Measurements from ENCODE around the gene RACK1. TPM values are rescaled to one million over a fixed set of nuclear protein-coding genes. Genes with fewer than 3 reads are reported as not detected.

RACK1 gene
- polyA plus RNA-seq, 1 of the 3 experiments (the other 2 are of a cell fraction), result 4,715 TPM

GRCh38 chr5:181246276-181247049, 2.8 kb upstream of the RACK1 start (continued):
- TF ChIP-seq, protein P1, sequence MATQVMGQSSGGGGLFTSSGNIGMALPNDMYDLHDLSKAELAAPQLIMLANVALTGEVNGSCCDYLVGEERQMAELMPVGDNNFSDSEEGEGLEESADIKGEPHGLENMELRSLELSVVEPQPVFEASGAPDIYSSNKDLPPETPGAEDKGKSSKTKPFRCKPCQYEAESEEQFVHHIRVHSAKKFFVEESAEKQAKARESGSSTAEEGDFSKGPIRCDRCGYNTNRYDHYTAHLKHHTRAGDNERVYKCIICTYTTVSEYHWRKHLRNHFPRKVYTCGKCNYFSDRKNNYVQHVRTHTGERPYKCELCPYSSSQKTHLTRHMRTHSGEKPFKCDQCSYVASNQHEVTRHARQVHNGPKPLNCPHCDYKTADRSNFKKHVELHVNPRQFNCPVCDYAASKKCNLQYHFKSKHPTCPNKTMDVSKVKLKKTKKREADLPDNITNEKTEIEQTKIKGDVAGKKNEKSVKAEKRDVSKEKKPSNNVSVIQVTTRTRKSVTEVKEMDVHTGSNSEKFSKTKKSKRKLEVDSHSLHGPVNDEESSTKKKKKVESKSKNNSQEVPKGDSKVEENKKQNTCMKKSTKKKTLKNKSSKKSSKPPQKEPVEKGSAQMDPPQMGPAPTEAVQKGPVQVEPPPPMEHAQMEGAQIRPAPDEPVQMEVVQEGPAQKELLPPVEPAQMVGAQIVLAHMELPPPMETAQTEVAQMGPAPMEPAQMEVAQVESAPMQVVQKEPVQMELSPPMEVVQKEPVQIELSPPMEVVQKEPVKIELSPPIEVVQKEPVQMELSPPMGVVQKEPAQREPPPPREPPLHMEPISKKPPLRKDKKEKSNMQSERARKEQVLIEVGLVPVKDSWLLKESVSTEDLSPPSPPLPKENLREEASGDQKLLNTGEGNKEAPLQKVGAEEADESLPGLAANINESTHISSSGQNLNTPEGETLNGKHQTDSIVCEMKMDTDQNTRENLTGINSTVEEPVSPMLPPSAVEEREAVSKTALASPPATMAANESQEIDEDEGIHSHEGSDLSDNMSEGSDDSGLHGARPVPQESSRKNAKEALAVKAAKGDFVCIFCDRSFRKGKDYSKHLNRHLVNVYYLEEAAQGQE (IDR thresholded peaks at IDR 0.05; ENCODE audit: low read depth, low read length), result 0 out of 2 replicates have a peak, but pooled peaks have one; percentile 6
- 0 out of 4 replicates have a peak, but pooled peaks of 1 of the 2 experiments have one; percentile 35 for TF ChIP-seq EP300 (IDR thresholded peaks at IDR 0.05; ENCODE audit: borderline replicate concordance in 1 of 2, low read depth in 1 of 2, low read length in 1 of 2)

GRCh38 chr5:181245427-181246275, 1.9 kb upstream of the RACK1 start:
- H3K27me3 ChIP-seq (ENCODE audit: insufficient read depth), result no peaks in the 10 kb centered on the region
- DNase-seq, result peak; percentile 33
- H3K4me1 ChIP-seq (ENCODE audit: control insufficient read depth in 1 of 2, insufficient read depth in 2 of 2, low read depth in 1 of 2, low read length in 1 of 2), result peaks cover 22 to 35% of the 10 kb centered on the region in 2 experiments; a peak in 3 of 4 replicates
- peak overlapping the region; percentile 64 for H2AFZ ChIP-seq (ENCODE audit: low read depth)
- no peaks in the 10 kb centered on the region for H3K9me3 ChIP-seq
- TF ChIP-seq NRF1 (IDR thresholded peaks at IDR 0.05; ENCODE audit: low read depth, low read length) (no peak), EZH2phosphoT487 (IDR thresholded peaks at IDR 0.05; ENCODE audit: borderline replicate concordance, low read depth) (no peak), ELF1 (IDR thresholded peaks at IDR 0.05) (no peak), JUND (IDR thresholded peaks at IDR 0.05) (no peak), EP300 (IDR thresholded peaks at IDR 0.05; ENCODE audit: borderline replicate concordance in 1 of 2, low read depth in 1 of 2, low read length in 1 of 2) (no peak), FOSL2 (IDR thresholded peaks at IDR 0.05; ENCODE audit: borderline replicate concordance, low read depth) (no peak), RFX5 (IDR thresholded peaks at IDR 0.05; ENCODE audit: low read length) (no peak), SIN3A (IDR thresholded peaks at IDR 0.05; ENCODE audit: borderline replicate concordance, low read depth, low read length) (no peak), CHD2 (IDR thresholded peaks at IDR 0.05; ENCODE audit: low read length, partially characterized antibody) (no peak)
- TF ChIP-seq, protein P2, sequence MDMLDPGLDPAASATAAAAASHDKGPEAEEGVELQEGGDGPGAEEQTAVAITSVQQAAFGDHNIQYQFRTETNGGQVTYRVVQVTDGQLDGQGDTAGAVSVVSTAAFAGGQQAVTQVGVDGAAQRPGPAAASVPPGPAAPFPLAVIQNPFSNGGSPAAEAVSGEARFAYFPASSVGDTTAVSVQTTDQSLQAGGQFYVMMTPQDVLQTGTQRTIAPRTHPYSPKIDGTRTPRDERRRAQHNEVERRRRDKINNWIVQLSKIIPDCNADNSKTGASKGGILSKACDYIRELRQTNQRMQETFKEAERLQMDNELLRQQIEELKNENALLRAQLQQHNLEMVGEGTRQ (IDR thresholded peaks at IDR 0.05; ENCODE audit: borderline replicate concordance, low read depth, low read length), result no peak
- TF ChIP-seq, protein P3, sequence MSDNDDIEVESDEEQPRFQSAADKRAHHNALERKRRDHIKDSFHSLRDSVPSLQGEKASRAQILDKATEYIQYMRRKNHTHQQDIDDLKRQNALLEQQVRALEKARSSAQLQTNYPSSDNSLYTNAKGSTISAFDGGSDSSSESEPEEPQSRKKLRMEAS (IDR thresholded peaks at IDR 0.05; ENCODE audit: low read depth), result no peak
- TF ChIP-seq, protein P1 (IDR thresholded peaks at IDR 0.05; ENCODE audit: low read depth, low read length), result no peak
- TF ChIP-seq, protein P4, sequence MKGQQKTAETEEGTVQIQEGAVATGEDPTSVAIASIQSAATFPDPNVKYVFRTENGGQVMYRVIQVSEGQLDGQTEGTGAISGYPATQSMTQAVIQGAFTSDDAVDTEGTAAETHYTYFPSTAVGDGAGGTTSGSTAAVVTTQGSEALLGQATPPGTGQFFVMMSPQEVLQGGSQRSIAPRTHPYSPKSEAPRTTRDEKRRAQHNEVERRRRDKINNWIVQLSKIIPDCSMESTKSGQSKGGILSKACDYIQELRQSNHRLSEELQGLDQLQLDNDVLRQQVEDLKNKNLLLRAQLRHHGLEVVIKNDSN (IDR thresholded peaks at IDR 0.05; ENCODE audit: borderline replicate concordance, low read depth), result no peak
- ChIA-PET POLR2A (interaction anchor here (1.5 to 2.1 kb wide), 2 partner anchors 11 to 22 kb away, joined by 7 to 9 read pairs; no protein-coding TSS in a partner anchor), CTCF (interaction anchor here (0.7 to 1.8 kb wide), 3 partner anchors 11 to 62 kb away, joined by 3 to 6 read pairs (median 4); no protein-coding TSS in a partner anchor)
- peak overlapping the region; percentile 96 for H3K4me2 ChIP-seq
- H3K79me2 ChIP-seq (ENCODE audit: insufficient read depth), result peaks cover 81% of the 10 kb centered on the region
- no peaks in the 10 kb centered on the region for H3K9me2 ChIP-seq
- peak overlapping the region; percentile 85 to 89 for H3K4me3 ChIP-seq (ENCODE audit: low read depth in 2 of 2, low read length in 1 of 2)
- H3F3A ChIP-seq (replicated peaks; ENCODE audit: insufficient read depth), result peaks cover 45% of the 10 kb centered on the region
- peaks cover 10 to 38% of the 10 kb centered on the region in 2 experiments for H3K36me3 ChIP-seq (replicated peaks in 1 of 2; ENCODE audit: control insufficient read depth in 1 of 2, insufficient read depth in 2 of 2, low read length in 1 of 2)
- peaks cover 54% of the 10 kb centered on the region for H4K20me1 ChIP-seq (ENCODE audit: insufficient read depth)
- H3K27ac ChIP-seq (ENCODE audit: low read depth in 2 of 2, low read length in 1 of 2), result peak overlapping the region; percentile 91 to 96
- 41% methylated on average over 20 of the region's 34 CpGs for WGBS (ENCODE audit: low lambda C conversion rate)
- peak overlapping the region; percentile 98 for H3K9ac ChIP-seq
